NCI-H1436 (cell line): ENCODE measurements around the gene DPH5.

Source experiments
- DNase-seq: peaks from one replicate; lab custom pipeline; 2025; lab: John Stamatoyannopoulos, UW

DPH5 gene

DNA sequence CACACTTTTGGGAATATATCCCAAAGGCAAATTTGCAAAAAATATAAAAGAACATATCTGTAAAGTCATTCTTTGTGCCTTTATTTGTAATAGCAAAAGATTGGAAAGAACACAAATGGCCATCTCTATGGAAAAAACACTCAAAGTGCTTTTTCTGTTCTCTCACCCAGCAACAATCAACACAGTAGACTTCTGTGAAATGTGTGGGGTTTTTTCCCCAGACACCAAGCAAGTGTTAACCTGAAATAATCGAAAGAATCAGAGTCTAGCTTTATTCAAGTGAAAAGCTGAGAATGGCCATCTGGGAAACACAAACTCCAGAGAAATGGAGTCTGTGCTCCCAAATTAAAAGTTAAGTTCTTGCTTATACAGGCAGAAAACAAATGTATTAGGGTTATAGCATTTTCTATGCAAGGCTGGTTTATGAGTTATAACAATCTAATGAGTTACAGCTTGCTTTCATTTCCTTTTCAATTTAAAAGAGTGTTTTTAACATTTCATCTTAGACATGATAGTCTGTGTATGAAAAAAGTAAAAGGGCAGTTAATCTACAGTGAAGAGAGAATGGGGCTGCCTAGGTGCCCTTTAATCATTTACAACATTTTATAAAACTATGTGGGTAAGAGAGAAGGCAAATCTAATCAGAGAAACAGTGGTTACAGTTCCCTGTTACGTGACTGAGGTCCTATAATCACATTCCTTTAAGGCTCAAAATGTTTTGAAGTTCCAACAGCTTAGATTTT lies 83.1 kb downstream of the DPH5 start:
- no peak for DNase-seq

DNA sequence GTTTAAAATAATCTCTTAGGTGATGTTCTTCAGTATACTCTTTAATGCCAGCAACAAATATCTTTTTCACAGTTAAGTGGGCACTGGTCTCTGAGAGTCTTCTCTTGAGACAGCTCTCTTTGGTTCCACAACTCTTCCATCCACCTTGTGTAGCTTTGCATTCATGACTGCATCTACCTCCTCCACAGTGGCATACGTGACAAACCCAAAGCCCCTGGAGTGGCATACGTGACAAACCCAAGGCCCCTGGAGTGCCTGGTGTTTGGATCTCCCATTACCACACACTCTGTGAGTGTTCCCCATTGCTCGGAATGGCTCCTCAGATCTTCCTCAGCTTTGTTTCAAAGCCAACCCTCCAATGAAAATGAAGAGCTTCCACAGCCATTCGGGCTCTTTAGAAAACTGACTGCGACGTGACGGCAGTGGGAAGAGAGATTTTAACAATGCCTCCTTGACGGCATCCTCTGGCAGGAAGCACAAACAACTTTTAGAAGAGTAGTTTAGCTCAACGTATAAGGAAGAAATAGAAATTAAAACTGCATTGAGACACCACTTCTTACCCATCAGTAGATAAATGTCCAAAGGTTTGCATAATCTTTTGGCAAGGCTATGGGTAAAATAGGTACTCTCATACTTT lies 83.9 kb downstream of the DPH5 start:
- no peak for DNase-seq

DNA sequence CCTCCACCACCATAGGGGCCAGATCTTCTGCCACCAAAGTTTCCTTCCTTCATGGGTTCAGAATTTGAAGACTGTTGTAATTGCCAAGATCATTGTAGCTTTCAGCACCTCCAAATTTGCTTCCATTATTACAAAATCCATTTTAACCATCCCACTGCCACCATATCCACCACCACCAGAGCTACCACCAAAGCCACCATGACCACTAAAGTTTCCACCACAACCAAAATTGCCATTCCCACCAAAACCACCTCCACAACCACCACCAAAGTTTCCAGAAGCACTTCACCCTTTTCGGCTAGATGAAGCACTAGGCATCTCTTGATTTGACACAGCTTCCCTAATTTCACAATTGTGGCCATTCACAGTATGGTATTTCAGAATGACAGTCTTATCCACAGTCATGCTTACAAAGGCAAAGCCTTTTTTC lies 84.5 kb downstream of the DPH5 start:
- no peak for DNase-seq
